Measurements from ENCODE around the gene DOCK10.

Gene DOCK10

GRCh38 chr2:224987733-224988132, 54.5 kb downstream of the DOCK10 start:
- DNase-seq, result no peak
- Mint-ChIP-seq H3K4me3 (no peak overlapping the region), H3K4me1 (peaks cover 26% of the 10 kb centered on the region), H3K36me3 (ENCODE audit: low read depth) (no peaks in the 10 kb centered on the region), H3K27ac (no peak overlapping the region), H3K27me3 (ENCODE audit: low read depth, poor library complexity) (peaks cover 9% of the 10 kb centered on the region), H3K9me3 (no peaks in the 10 kb centered on the region)
- TF ChIP-seq, protein P1, sequence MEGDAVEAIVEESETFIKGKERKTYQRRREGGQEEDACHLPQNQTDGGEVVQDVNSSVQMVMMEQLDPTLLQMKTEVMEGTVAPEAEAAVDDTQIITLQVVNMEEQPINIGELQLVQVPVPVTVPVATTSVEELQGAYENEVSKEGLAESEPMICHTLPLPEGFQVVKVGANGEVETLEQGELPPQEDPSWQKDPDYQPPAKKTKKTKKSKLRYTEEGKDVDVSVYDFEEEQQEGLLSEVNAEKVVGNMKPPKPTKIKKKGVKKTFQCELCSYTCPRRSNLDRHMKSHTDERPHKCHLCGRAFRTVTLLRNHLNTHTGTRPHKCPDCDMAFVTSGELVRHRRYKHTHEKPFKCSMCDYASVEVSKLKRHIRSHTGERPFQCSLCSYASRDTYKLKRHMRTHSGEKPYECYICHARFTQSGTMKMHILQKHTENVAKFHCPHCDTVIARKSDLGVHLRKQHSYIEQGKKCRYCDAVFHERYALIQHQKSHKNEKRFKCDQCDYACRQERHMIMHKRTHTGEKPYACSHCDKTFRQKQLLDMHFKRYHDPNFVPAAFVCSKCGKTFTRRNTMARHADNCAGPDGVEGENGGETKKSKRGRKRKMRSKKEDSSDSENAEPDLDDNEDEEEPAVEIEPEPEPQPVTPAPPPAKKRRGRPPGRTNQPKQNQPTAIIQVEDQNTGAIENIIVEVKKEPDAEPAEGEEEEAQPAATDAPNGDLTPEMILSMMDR (IDR thresholded peaks at IDR 0.05), result no peak

GRCh38 chr2:224986477-224986876, 55.8 kb downstream of the DOCK10 start:
- Mint-ChIP-seq H3K9me3 (no peaks in the 10 kb centered on the region), H3K4me1 (peaks cover 26% of the 10 kb centered on the region), H3K27me3 (ENCODE audit: low read depth, poor library complexity) (peaks cover 8% of the 10 kb centered on the region), H3K4me3 (no peak overlapping the region), H3K27ac (no peak overlapping the region), H3K36me3 (ENCODE audit: low read depth) (no peaks in the 10 kb centered on the region)
- no peak for DNase-seq
- TF ChIP-seq, protein P1 (IDR thresholded peaks at IDR 0.05), result no peak

DNA sequence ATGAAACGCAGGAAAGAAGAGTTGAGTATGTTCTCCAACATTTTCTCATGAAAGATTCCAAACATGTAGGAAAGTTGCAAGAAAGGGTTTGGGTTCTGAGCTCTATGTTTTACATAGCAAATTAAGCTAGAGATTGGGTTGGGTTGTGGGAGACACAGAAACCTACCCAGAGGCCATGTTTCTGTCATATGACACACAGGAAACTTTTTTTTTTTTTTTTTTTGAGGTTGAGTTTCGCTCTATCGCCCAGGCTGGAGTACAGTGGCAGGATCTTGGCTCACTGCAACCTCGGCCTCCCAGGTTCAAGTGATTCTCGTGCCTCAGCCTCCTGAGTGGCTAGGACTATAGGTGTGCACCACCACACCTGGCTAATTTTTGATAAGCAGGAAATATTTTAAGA, 57.6 kb downstream of the DOCK10 start:
- no peaks in the 10 kb centered on the region for H3K9me3 Mint-ChIP-seq
- peak overlapping the region; percentile 9 for H3K27ac Mint-ChIP-seq
- DNase-seq, result no peak
- H3K4me3 Mint-ChIP-seq, result no peak overlapping the region
- TF ChIP-seq, protein P1 (IDR thresholded peaks at IDR 0.05), result no peak
- no peaks in the 10 kb centered on the region for H3K36me3 Mint-ChIP-seq (ENCODE audit: low read depth)
- H3K4me1 Mint-ChIP-seq, result peaks cover 27% of the 10 kb centered on the region
- peaks cover 8% of the 10 kb centered on the region for H3K27me3 Mint-ChIP-seq (ENCODE audit: low read depth, poor library complexity)

- no peaks in the 10 kb centered on the region for H3K36me3 Mint-ChIP-seq (ENCODE audit: low read depth)
- H3K27ac Mint-ChIP-seq, result peak overlapping the region; percentile 9
- peaks cover 29% of the 10 kb centered on the region for H3K4me1 Mint-ChIP-seq
- peaks cover 8% of the 10 kb centered on the region for H3K27me3 Mint-ChIP-seq (ENCODE audit: low read depth, poor library complexity)
- no peak for DNase-seq
- no peak overlapping the region for H3K4me3 Mint-ChIP-seq
- no peaks in the 10 kb centered on the region for H3K9me3 Mint-ChIP-seq
- TF ChIP-seq, protein P1 (IDR thresholded peaks at IDR 0.05), result no peak
Measured at GRCh38 chr2:224983712-224984554, 58.3 kb downstream of the DOCK10 start.

- H3K36me3 Mint-ChIP-seq (ENCODE audit: low read depth), result no peaks in the 10 kb centered on the region
- no peak for DNase-seq
- H3K4me1 Mint-ChIP-seq, result peaks cover 37% of the 10 kb centered on the region
- no peaks in the 10 kb centered on the region for H3K9me3 Mint-ChIP-seq
- no peak overlapping the region for H3K4me3 Mint-ChIP-seq
- H3K27me3 Mint-ChIP-seq (ENCODE audit: low read depth, poor library complexity), result peaks cover 8% of the 10 kb centered on the region
- no peak overlapping the region for H3K27ac Mint-ChIP-seq
- TF ChIP-seq, protein P1 (IDR thresholded peaks at IDR 0.05), result no peak
Measured at GRCh38 chr2:224982910-224983711, 59.2 kb downstream of the DOCK10 start.

Measured in nephron progenitor cell (in vitro differentiated cells).